ENCODE data around the gene GMEB2. TPM values are rescaled to one million over a fixed set of nuclear protein-coding genes. Genes with fewer than 3 reads are reported as not detected.

Gene GMEB2
- total RNA-seq, 6 experiments from 2014 or later = 3.2 to 7.0 (median 5.1) TPM

DNA sequence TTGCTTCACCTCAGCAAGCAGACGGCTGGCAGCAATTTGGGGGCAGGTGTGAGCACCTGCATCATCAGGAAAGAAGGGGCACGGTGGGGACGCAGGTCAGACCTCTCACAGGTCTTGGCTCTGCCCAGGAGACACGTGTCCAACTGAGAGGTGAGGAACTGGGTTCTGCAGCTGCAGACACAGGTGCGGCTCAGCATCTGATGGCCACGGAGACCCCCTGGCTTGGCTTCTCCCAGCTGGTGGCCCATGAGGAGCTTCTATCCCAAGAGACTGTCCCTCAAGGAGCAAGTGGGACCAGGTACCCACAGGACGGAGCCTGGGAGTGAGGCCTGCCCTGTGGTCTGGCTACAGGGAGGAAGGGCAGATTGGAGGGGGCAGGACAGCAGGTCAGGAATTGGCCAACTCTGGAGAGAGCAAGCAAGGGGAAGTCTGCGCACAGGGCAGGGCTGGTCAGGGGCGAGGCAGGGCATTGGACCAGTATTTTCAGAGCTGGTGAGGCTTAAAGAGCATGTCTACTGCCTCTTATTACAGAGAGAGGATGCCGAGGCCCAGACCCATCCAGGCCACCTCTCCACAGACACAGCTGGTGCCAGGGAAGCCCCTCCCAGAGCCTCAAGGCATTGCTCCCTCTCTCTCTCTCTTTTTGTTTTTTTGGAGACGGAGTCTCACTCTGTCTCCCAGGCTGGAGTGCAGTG lies 22.1 kb upstream of the GMEB2 start:
- peaks cover 0 to 10% (median 3%) of the 10 kb centered on the region in 4 donors for H3K4me1 ChIP-seq
- ATAC-seq = no peak
- H3K27ac ChIP-seq = no peak overlapping the region
- H3K27me3 ChIP-seq = peaks cover 0 to 14% of the 10 kb centered on the region in 2 donors
- WGBS (ENCODE audit: insufficient coverage, low coverage, low lambda C conversion rate, missing lambda C conversion rate) = 70% methylated on average over 3 of the region's 11 CpGs
- H3K9me3 ChIP-seq = no peaks in the 10 kb centered on the region
- DNase-seq = no peak
- TF ChIP-seq POLR2A (IDR thresholded peaks at IDR 0.05) = no peak
- TF ChIP-seq, protein P1, sequence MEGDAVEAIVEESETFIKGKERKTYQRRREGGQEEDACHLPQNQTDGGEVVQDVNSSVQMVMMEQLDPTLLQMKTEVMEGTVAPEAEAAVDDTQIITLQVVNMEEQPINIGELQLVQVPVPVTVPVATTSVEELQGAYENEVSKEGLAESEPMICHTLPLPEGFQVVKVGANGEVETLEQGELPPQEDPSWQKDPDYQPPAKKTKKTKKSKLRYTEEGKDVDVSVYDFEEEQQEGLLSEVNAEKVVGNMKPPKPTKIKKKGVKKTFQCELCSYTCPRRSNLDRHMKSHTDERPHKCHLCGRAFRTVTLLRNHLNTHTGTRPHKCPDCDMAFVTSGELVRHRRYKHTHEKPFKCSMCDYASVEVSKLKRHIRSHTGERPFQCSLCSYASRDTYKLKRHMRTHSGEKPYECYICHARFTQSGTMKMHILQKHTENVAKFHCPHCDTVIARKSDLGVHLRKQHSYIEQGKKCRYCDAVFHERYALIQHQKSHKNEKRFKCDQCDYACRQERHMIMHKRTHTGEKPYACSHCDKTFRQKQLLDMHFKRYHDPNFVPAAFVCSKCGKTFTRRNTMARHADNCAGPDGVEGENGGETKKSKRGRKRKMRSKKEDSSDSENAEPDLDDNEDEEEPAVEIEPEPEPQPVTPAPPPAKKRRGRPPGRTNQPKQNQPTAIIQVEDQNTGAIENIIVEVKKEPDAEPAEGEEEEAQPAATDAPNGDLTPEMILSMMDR (IDR thresholded peaks at IDR 0.05) = no peak
- no peak overlapping the region for H3K4me3 ChIP-seq
- intact Hi-C loops (cut with DNase I) = no loop called here
- H3K36me3 ChIP-seq = no peaks in the 10 kb centered on the region

DNA sequence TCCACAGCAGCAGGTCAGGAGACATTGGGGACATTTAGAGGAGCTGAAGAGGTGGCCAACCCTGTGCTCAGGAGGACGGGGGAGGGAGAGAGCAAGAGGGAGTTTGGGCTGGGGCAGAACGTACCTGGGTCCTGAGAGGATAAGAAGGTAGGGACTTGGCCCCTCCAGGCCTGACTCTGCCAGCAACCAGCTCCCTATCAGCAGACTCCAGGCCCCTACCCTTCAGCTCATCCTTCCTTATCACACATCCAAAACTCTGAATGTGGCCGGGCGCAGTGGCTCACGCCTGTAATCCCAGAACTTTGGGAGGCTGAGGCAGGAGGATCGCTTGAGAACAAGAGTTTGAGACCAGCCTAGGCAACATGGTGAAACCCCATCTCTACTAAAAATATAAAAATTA lies 21.3 kb upstream of the GMEB2 start:
- H3K4me3 ChIP-seq = no peak overlapping the region
- ATAC-seq = no peak
- H3K4me1 ChIP-seq = peaks cover 0 to 10% (median 3%) of the 10 kb centered on the region in 4 donors
- no peak for DNase-seq
- H3K9me3 ChIP-seq = no peaks in the 10 kb centered on the region
- WGBS (ENCODE audit: insufficient coverage, low coverage, low lambda C conversion rate, missing lambda C conversion rate) = 88% methylated on average over 5 of the region's 6 CpGs
- no peak for TF ChIP-seq POLR2A (IDR thresholded peaks at IDR 0.05)
- TF ChIP-seq, protein P1 (IDR thresholded peaks at IDR 0.05) = no peak
- no peak overlapping the region for H3K27ac ChIP-seq
- H3K27me3 ChIP-seq = peaks cover 0 to 14% of the 10 kb centered on the region in 2 donors
- intact Hi-C loops (cut with DNase I) = no loop called here
- H3K36me3 ChIP-seq = no peaks in the 10 kb centered on the region

DNA sequence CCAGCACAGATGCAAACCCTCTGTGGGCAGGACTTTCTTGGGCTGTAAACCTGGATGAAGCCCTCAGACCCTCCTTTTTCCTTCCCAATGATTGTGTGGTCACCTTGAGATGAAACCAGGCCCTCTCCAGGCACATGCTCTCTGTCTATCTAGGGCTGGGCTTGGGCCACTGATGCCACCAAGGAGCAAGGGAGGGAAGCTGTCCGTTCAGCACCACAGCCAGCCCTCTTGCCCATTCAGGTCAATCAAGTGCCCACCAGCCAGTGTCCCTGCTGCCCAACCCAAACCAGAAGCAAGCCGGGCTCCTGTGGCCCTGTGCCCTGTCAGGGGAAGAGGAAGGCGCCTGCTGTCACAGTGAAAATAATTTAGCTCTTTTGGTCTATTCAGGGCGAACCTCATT lies 18.3 kb upstream of the GMEB2 start:
- intact Hi-C loops (cut with DNase I) = no loop called here
- Histone ChIP-seq H3K36me3 (no peaks in the 10 kb centered on the region), H3K27me3 (no peaks in the 10 kb centered on the region), H3K27ac (no peak overlapping the region), H3K4me3 (no peak overlapping the region), H3K4me1 (peaks cover 0 to 6% (median 0%) of the 10 kb centered on the region in 4 donors), H3K9me3 (no peaks in the 10 kb centered on the region)
- ATAC-seq = no peak
- no peak for DNase-seq
- WGBS (ENCODE audit: insufficient coverage, low coverage, low lambda C conversion rate, missing lambda C conversion rate) = 20% methylated on average over 1 of the region's 4 CpGs
- no peak for TF ChIP-seq POLR2A (IDR thresholded peaks at IDR 0.05)
- TF ChIP-seq, protein P1 (IDR thresholded peaks at IDR 0.05) = no peak

DNA sequence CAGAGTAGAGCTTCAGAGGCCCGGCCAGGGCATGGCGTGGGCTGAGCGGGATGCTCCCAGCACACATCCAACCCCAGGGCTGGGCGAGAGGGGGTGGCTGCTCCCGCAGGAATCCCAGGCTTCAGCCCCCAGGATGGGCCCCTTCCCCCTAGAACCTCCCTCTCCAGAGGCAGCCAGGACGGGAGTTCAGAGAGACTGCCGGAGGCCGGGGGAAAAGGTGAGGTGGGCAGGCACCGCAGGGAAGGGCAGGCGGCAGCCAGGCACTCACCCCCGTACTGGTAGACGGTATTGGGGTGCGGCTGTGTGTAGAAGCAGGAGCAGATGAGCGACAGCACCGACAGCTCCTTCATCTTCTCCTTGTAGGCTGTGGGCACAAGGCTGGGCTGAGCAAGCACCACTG lies 17.0 kb upstream of the GMEB2 start:
- ATAC-seq (no peak), DNase-seq (no peak)
- intact Hi-C loops (cut with DNase I) = no loop called here
- Histone ChIP-seq H3K27me3 (no peaks in the 10 kb centered on the region), H3K4me3 (no peak overlapping the region), H3K4me1 (peaks cover 0 to 6% (median 0%) of the 10 kb centered on the region in 4 donors), H3K9me3 (no peaks in the 10 kb centered on the region), H3K36me3 (no peaks in the 10 kb centered on the region), H3K27ac (no peak overlapping the region)
- TF ChIP-seq POLR2A (IDR thresholded peaks at IDR 0.05) = no peak
- no CpG with 5 or more reads among the region's 15 CpGs for WGBS (ENCODE audit: insufficient coverage, low coverage, low lambda C conversion rate, missing lambda C conversion rate)

GRCh38 chr20:63643499-63643898 lies 16.6 kb upstream of the GMEB2 start:
- intact Hi-C loops (cut with DNase I) = no loop called here
- Histone ChIP-seq H3K27me3 (no peaks in the 10 kb centered on the region), H3K9me3 (no peaks in the 10 kb centered on the region), H3K4me3 (no peak overlapping the region), H3K27ac (no peak overlapping the region), H3K4me1 (peaks cover 0 to 6% (median 0%) of the 10 kb centered on the region in 4 donors), H3K36me3 (no peaks in the 10 kb centered on the region)
- TF ChIP-seq, protein P1 (IDR thresholded peaks at IDR 0.05) = no peak
- no peak for TF ChIP-seq POLR2A (IDR thresholded peaks at IDR 0.05)
- 91% methylated on average over 7 of the region's 10 CpGs for WGBS (ENCODE audit: insufficient coverage, low coverage, low lambda C conversion rate, missing lambda C conversion rate)
- ATAC-seq = no peak
- DNase-seq = no peak

Measured in right lobe of liver (tissue), 6 donors.